HTR-8/SVneo (cell line): Measurements from ENCODE around the gene KCNK4.

Experiments
- DNase-seq: peaks from one replicate; pipeline ENCODE4 v3.0.0; 2011; ENCODE audit warnings: low spot score, mixed read lengths; ENCODE audit not compliant: insufficient read length
- FAIRE-seq: peaks from 2 replicates; lab custom pipeline; 2011; peaks lifted over from hg19 to GRCh38; lab: Jason Lieb, UNC

The KCNK4 gene

DNA sequence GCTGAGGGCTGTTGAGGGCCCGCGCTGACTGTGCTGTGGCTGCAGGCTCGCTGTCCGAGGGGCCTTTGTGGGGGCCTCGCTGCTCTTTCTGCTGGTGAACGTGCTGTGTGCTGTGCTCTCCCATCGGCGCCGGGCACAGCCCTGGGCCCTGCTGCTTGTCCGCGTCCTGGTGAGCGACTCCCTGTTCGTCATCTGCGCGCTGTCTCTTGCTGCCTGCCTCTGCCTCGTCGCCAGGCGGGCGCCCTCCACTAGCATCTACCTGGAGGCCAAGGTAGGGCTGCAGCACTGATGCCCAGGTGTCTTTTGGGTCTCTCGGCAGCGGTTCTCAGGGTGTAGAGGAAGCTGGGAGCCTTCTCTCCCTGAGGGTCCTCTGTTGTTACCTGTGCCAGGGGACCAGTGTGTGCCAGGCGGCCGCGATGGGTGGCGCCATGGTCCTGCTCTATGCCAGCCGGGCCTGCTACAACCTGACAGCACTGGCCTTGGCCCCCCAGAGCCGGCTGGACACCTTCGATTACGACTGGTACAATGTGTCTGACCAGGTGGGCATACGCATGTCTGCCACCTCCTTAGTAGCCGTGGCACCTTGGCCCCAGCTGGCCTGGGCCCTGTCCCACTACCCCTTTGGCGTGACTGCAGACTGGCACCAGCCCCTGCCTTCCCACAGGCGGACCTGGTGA is 3.3 kb upstream of the KCNK4 start:
- no peak for DNase-seq
- FAIRE-seq, result no peak

DNA sequence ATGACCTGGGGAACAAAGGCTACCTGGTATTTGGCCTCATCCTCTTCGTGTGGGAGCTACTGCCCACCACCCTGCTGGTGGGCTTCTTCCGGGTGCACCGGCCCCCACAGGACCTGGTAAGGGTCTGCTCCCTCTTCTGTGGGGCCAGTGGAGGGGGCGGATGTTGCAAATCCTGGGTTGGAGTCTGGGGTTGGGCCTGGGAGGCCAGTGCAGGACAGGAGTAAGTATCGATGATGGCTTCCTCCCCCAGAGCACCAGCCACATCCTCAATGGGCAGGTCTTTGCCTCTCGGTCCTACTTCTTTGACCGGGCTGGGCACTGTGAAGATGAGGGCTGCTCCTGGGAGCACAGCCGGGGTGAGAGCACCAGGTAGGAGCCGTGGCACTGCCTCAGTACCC is 2.8 kb upstream of the KCNK4 start:
- FAIRE-seq (no peak), DNase-seq (no peak)

DNA sequence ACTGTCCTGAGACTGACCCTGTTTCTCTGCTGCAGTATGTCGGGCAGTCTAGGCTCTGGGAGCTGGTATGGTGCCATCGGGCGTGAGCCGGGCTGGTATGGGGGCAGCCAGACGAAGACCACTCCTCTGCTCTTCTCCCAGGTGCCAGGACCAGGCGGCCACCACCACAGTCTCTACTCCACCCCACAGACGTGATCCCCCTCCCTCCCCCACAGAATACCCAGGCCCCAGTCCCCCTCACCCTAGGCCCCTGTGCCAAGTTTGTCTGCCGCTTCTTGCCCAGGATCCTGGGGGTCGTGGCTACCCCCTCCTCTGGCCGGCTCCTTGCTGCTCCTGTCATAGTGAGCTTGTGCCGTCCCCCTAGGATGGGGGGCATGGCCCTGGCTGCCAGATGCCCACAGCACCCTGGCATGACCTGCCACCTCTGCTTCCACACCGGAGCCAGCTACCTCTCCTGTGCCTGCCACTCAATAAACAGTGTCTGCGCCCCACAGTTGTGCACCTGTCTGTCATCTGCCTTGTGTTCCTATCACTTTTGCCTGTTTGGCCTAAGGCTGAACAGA is 2.0 kb upstream of the KCNK4 start:
- FAIRE-seq (no peak), DNase-seq (no peak)

DNA sequence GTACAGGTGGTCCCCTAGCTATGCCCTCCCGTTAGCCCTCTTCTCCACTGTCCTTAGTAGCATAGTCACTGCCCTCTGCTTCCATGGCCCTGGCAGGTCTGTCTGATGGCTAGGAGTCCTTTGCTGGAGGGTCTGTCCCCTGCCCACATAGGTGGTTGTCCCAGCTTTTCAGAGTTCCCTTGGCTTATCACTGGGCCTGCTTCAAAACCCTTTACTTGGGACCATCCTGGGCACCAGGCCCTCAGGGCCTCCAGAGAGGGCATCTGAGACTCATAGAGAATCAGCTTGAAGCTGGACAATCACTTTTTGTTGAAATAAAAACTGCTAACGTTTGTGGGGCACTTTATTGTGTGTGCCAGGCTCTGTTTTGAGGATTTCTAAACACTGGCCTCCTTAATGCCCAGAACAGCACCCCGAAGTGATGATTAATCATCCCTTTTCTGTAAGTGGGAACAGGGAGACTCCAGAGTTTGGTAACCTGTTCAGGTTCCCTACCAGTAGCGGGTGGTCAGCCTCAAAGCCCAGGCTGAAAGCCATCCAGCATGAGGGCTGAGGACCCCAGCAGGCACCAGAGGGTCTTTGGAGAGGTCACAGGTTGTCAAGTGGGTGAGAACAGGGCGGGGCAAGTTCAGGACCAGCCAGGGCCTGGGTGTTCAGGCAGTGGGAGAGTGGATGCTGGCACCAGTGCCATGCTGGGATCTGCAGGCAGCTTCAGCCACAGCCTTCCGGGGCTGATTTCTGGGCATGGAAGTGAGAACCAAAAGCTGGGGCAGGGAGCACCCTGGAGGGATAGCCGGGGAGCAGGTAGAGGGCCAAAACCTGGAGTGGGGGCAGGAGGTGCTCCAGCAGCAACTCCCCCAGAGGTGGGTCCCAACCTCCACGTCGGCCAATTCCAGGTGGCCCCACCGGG is 495 bp upstream of the KCNK4 start:
- no peak for FAIRE-seq
- DNase-seq, result no peak

- DNase-seq (no peak), FAIRE-seq (no peak)
Measured at GRCh38 chr11:64291752-64292459, 804 bp downstream of the KCNK4 start.

DNA sequence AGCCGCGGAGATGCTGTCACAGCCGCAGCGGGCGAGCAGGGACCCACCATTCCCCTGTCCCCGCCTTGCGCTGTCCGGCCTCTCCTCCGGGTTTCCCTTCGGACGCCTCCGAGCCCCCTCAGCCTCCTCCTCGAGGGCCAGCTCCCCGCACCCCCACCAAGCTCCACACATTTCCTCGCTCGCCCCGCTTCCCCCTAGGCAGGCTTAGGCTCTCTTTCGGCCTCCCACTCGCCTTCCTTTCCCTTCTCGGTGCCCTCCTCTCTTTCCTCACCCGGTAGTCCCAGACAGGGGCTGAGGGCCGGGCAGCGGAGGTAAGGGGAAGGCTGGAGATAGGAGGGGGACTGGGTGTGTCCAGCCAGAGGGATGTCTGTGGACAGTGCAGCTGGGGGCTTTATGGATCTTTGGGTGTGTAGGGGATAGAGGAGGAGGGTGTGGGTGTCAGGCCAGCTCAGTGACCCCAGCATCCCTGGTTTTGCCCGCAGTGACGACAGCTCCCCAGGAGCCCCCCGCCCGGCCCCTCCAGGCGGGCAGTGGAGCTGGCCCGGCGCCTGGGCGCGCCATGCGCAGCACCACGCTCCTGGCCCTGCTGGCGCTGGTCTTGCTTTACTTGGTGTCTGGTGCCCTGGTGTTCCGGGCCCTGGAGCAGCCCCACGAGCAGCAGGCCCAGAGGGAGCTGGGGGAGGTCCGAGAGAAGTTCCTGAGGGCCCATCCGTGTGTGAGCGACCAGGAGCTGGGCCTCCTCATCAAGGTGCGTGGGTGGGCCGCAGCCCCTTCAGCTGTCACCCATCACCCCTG is 1.6 kb downstream of the KCNK4 start:
- no peak for FAIRE-seq
- no peak for DNase-seq

DNA sequence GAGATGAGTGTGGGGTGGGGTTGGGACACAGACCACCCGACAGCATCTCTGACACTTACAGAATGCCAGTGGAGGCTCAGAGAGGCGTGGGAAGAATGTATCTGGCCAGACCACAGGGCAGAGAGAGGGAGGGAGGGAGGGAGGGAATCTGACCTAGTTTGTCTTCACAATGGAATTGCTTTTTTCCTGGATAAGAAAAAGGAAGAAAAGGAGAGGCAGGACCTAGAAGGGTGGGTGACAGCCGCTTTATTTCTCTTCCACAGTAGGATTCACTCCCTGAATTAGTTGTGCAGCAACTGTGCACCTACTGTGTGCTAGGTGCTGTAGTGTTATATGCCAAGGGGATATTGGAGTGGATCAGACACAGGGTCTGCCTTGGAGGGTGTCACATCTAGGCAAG is 3.7 kb downstream of the KCNK4 start:
- FAIRE-seq (no peak), DNase-seq (no peak)

DNA sequence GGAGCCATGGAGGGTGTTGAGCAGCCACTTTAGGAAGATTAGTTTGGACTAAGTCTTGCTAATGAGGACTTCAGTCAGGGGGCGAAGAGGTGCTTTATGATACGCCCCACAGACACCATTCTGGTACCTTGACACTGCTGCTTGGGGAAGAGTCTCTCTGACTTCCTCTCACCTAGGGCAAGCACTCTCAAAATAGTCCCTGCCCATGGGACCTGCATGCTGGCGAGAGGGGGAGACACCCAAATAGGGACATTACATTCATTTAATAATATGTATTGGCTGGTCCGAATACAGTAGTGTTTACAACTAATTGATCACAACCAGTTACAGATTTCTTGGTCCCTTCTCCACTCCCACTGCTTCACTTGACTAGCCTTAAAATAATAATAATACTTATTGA is 4.7 kb downstream of the KCNK4 start:
- no peak for FAIRE-seq

DNA sequence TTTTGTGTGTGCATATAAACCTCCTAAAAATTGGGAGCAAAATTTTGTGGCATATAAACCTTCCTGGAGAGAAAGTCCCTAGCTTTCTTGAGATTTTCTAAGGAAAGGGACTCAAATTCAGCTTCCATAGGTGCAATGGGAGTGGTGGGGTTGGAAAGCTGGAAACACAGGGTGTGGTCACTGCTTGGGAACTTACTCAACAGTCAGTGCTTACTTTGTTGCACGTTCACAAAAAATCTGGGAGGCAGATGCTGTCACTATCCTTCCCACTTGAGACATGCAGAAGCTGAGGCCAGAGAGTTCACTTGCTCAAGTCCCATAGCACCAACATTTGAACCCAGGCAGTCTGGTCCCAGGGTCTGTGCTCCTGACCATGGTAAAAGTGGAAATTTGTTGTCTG is 5.1 kb downstream of the KCNK4 start:
- FAIRE-seq, result no peak
- DNase-seq, result no peak

More for the DNA sequence above, 4.7 kb downstream of the KCNK4 start:
- no peak for DNase-seq

- DNase-seq (no peak), FAIRE-seq (no peak)
Measured at GRCh38 chr11:64296830-64297698, 6.0 kb downstream of the KCNK4 start.

- FAIRE-seq, result no peak
Measured at GRCh38 chr11:64297699-64298358, 6.7 kb downstream of the KCNK4 start.

DNA sequence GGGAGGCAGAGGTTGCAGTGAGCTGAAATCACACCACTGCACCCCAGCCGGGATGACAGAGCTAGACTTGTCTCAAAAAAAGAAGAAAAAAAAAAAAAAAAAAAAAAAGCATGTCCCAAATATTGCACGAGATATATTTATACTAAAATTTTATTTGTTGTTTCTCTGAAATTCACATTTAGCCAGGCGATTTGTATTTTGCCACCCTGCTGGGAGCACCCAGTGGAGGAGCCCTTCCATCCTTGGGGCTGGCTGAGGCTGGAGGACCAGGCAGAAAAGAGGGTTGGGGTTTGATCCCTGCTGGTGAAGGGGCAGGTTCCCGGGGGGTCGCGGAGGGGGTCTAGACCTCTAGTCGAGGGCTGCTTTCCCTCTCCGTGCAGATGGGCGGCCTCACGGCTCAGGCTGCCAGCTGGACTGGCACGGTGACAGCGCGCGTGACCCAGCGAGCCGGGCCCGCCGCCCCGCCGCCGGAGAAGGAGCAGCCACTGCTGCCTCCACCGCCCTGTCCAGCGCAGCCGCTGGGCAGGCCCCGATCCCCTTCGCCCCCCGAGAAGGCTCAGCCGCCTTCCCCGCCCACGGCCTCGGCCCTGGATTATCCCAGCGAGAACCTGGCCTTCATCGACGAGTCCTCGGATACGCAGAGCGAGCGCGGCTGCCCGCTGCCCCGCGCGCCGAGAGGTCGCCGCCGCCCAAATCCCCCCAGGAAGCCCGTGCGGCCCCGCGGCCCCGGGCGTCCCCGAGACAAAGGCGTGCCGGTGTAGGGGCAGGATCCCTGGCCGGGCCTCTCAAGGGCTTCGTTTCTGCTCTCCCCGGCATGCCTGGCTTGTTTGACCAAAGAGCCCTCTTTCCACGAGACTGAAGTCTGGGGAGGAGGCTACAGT is 8.1 kb downstream of the KCNK4 start:
- FAIRE-seq, result no peak
- DNase-seq, result no peak

More at GRCh38 chr11:64297699-64298358, 6.7 kb downstream of the KCNK4 start:
- DNase-seq, result no peak

- DNase-seq, result no peak
- FAIRE-seq, result no peak
Measured at GRCh38 chr11:64299847-64300648, 8.9 kb downstream of the KCNK4 start, which contains the start of gene CATSPERZ. CATSPERZ (plus strand) TSS chr11:64300358; CDS start chr11:64300411, 53 bp downstream.

DNA sequence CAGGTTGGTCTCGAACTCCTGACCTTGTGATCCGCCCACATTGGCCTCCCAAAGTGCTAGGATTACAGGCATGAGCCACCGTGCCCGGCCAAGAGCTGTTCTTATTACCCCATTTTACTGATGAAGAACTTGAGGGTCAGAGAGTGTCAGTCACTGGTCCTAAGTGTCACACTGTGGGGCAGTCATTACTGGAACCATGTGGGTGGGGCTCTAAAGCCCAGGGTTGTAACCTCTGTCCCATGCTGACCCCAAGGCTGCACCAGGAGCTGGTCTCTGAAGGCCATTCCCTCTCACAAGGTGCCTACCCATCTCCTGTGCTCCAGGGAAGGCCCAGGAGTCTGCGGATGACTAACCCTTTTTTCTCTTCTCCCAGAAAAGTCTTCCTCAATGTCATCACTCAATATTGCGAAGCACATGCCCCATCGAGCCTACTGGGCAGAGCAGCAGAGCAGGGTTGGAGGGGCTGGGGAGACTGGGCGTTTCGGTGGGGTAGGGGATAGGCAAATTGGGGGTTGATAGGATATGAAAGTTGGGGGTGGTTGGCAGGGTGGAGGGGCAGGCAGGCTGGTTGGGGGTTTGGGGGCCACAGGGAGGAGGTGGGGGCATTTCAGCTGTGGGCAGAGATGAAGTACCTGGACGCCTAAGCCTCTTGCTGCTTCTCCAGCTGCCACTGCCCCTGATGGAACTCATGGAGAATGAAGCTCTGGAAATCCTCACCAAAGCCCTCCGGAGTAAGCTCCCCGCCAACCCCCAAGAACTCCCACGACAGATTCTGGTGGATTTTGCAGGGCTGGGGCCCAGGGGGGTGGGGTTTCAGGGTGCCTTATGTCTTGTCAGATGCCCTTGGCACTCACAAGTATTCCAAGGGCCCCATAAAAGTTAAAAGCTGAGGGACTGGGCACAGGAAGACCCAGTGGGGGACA is 12.3 kb downstream of the KCNK4 start:
- DNase-seq (no peak), FAIRE-seq (no peak)

DNA sequence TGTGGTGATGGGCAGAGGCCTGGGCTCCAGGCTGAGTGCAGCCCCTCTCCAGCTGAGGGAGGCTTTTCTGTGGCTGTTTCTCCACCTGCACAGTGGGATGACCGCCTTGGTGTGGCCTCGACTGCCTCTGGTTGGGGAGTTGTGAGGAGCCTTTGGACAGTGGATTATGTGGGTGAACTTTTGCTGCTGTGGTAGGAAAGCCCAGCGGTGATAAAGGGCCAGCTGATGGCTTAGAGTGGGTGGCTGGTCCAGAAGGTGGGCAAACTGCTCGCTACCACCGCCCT is 12.9 kb downstream of the KCNK4 start:
- FAIRE-seq (no peak), DNase-seq (no peak)
